Neuronal stem cell (in vitro differentiated cells): ENCODE results near the gene CSH1.

Source experiments
- DNase-seq: peaks from one replicate; pipeline ENCODE4 v3.0.0-alpha.2; 2013; ENCODE audit warnings: low spot score
- H2AFZ ChIP-seq: one replicate; pipeline ENCODE4 v1.6.1; 2013; ENCODE audit warnings: mild to moderate bottlenecking, low read length, inconsistent platforms
- H2AK5ac ChIP-seq: 2 replicates; pipeline ENCODE4 v1.6.1; 2013; ENCODE audit warnings: low read depth, mild to moderate bottlenecking, inconsistent platforms, low read length, moderate library complexity, mixed read lengths
- H2BK120ac ChIP-seq: 2 replicates; pipeline ENCODE4 v1.6.1; 2013; ENCODE audit warnings: low read depth, mild to moderate bottlenecking, inconsistent platforms, low read length, moderate library complexity, mixed read lengths
- H2BK12ac ChIP-seq: one replicate; pipeline ENCODE4 v1.6.1; 2013; ENCODE audit warnings: low read length, inconsistent platforms
- H2BK15ac ChIP-seq: 2 replicates; pipeline ENCODE4 v1.6.1; 2013; ENCODE audit warnings: mild to moderate bottlenecking, low read length, inconsistent platforms, mixed read lengths
- H2BK5ac ChIP-seq: one replicate; pipeline ENCODE4 v1.6.1; 2013; ENCODE audit warnings: inconsistent platforms, mild to moderate bottlenecking, low read length, moderate library complexity
- H3K14ac ChIP-seq: one replicate; pipeline ENCODE4 v1.6.1; 2013; ENCODE audit warnings: low read length, inconsistent platforms
- H3K18ac ChIP-seq: 2 replicates; pipeline ENCODE4 v1.6.1; 2013; ENCODE audit warnings: low read length, inconsistent platforms
- H3K23ac ChIP-seq: 2 replicates; pipeline ENCODE4 v1.6.1; 2013; ENCODE audit warnings: low read depth, mild to moderate bottlenecking, mixed read lengths, low read length, inconsistent platforms; ENCODE audit not compliant: poor library complexity
- H3K27ac ChIP-seq: replicated peaks from 3 replicates; pipeline ENCODE4 v1.5.1; 2013; ENCODE audit warnings: low read length, inconsistent platforms
- H3K27me3 ChIP-seq, 3 experiments: 2 replicates each; pipeline ENCODE4 v1.6.1; 2013; ENCODE audit warnings: low read length in 3 of 3, mild to moderate bottlenecking in 2 of 3, inconsistent platforms in 1 of 3, low read depth in 1 of 3, mixed read lengths in 1 of 3, moderate library complexity in 1 of 3; ENCODE audit not compliant: control insufficient read depth in 3 of 3, insufficient read depth in 3 of 3
- H3K36me3 ChIP-seq, 2 donors: replicated peaks in 1 of 2; 2 replicates each; pipeline ENCODE4 v1.6.1; 2013; ENCODE audit warnings: low read length in 2 of 2; ENCODE audit not compliant: control insufficient read depth in 2 of 2, insufficient read depth in 2 of 2
- H3K4ac ChIP-seq: 2 replicates; pipeline ENCODE4 v1.6.1; 2013; ENCODE audit warnings: inconsistent platforms, mild to moderate bottlenecking, low read length, moderate library complexity
- H3K4me1 ChIP-seq, 2 donors: 1 replicate in 1 of 2; 2 replicates in 1 of 2; pipeline ENCODE4 v1.6.1; 2013; ENCODE audit warnings: low read length in 2 of 2, low read depth in 1 of 2; ENCODE audit not compliant: control insufficient read depth in 2 of 2, insufficient read depth in 1 of 2
- H3K4me2 ChIP-seq: one replicate; pipeline ENCODE4 v1.6.1; 2013; ENCODE audit warnings: mild to moderate bottlenecking, low read length, inconsistent platforms; ENCODE audit not compliant: insufficient read depth, poor library complexity, severe bottlenecking
- H3K4me3 ChIP-seq, 2 donors: 2 replicates each; pipeline ENCODE4 v1.5.1; 2013; ENCODE audit warnings: low read length in 2 of 2, mild to moderate bottlenecking in 2 of 2, inconsistent platforms in 1 of 2, moderate library complexity in 1 of 2
- H3K79me1 ChIP-seq: one replicate; pipeline ENCODE4 v1.6.1; 2013; ENCODE audit warnings: low read depth, mild to moderate bottlenecking, inconsistent platforms, low read length, moderate library complexity
- H3K9ac ChIP-seq: one replicate; pipeline ENCODE4 v1.6.1; 2013; ENCODE audit warnings: mild to moderate bottlenecking, low read depth, low read length, inconsistent platforms; ENCODE audit not compliant: poor library complexity
- H3K9me3 ChIP-seq, 2 donors: replicated peaks in 1 of 2; 2 replicates each; pipeline versions ENCODE3 to v1.6.1; 2013; ENCODE audit warnings: low read length in 2 of 2, mild to moderate bottlenecking in 2 of 2, inconsistent platforms in 1 of 2, low read depth in 1 of 2, mixed read lengths in 1 of 2, moderate library complexity in 1 of 2; ENCODE audit not compliant: control insufficient read depth in 2 of 2, insufficient read depth in 1 of 2
- H4K8ac ChIP-seq: one replicate; pipeline ENCODE4 v1.6.1; 2013; ENCODE audit warnings: low read depth, mild to moderate bottlenecking, inconsistent platforms, low read length, moderate library complexity
- H4K91ac ChIP-seq: one replicate; pipeline ENCODE4 v1.6.1; 2013; ENCODE audit warnings: low read length, low read depth, mild to moderate bottlenecking, inconsistent platforms; ENCODE audit not compliant: poor library complexity
- WGBS, 2 donors: extraction: QIAGEN DNeasy Blood & Tissue Kit; methylation state at CpG; one replicate each; pipeline ENCODE4 v1.1.7; 2013; ENCODE audit warnings: missing lambda C conversion rate in 2 of 2, mixed read lengths in 1 of 2; ENCODE audit not compliant: insufficient read length in 2 of 2, insufficient replicate concordance in 1 of 2; ENCODE audit errors: extremely low coverage in 2 of 2; 5-methylcytosine and 5-hydroxymethylcytosine counted together

CSH1 gene

GRCh38 chr17:63928966-63929695, 32.8 kb upstream of the CSH1 start:
- DNase-seq, result no peak
- H3K4me2 ChIP-seq, result no peak overlapping the region
- H3K4me3 ChIP-seq, result no peak overlapping the region
- H3K9me3 ChIP-seq, result no peaks in the 10 kb centered on the region
- H2AK5ac ChIP-seq, result peak overlapping the region; percentile 75
- H2BK120ac ChIP-seq, result no peak overlapping the region
- H4K8ac ChIP-seq, result no peak overlapping the region
- H3K79me1 ChIP-seq, result no peaks in the 10 kb centered on the region
- H3K27ac ChIP-seq, result no peak overlapping the region
- peaks cover 2 to 10% of the 10 kb centered on the region in 2 donors for H3K4me1 ChIP-seq
- no peak overlapping the region for H3K4ac ChIP-seq
- no peaks in the 10 kb centered on the region for H3K36me3 ChIP-seq
- H3K18ac ChIP-seq, result peak overlapping the region; percentile 85
- peak overlapping the region; percentile 10 for H2AFZ ChIP-seq
- peak overlapping the region; percentile 12 for H3K23ac ChIP-seq
- H2BK15ac ChIP-seq, result peak overlapping the region; percentile 10
- no peak overlapping the region for H4K91ac ChIP-seq
- no peak overlapping the region for H3K9ac ChIP-seq
- no CpG with 5 or more reads among the region's 10 CpGs for WGBS, 2 donors
- H2BK12ac ChIP-seq, result peak overlapping the region; percentile 81
- H2BK5ac ChIP-seq, result no peak overlapping the region
- H3K27me3 ChIP-seq, result peaks cover 0 to 4% (median 0%) of the 10 kb centered on the region in 3 experiments
- H3K14ac ChIP-seq, result peak overlapping the region; percentile 56

GRCh38 chr17:63928172-63928666, 31.8 kb upstream of the CSH1 start:
- H3K9me3 ChIP-seq, result no peaks in the 10 kb centered on the region
- H3K4me1 ChIP-seq, result peaks cover 2 to 10% of the 10 kb centered on the region in 2 donors
- WGBS, 2 donors, result no CpG with 5 or more reads among the region's 10 CpGs

GRCh38 chr17:63927464-63928171, 31.2 kb upstream of the CSH1 start:
- Histone ChIP-seq H4K8ac (no peak overlapping the region), H3K36me3 (no peaks in the 10 kb centered on the region), H3K27me3 (peaks cover 0 to 4% (median 0%) of the 10 kb centered on the region in 3 experiments), H2BK12ac (no peak overlapping the region), H3K4me3 (no peak overlapping the region), H2AFZ (no peak overlapping the region), H3K23ac (no peak overlapping the region), H2BK5ac (no peak overlapping the region), H3K27ac (no peak overlapping the region), H3K4me1 (peaks cover 2 to 10% of the 10 kb centered on the region in 2 donors), H3K9ac (no peak overlapping the region), H2BK120ac (peak overlapping the region; percentile 91), H3K4me2 (no peak overlapping the region), H3K79me1 (no peaks in the 10 kb centered on the region), H3K18ac (peak overlapping the region; percentile 28), H3K14ac (no peak overlapping the region), H3K4ac (no peak overlapping the region), H2BK15ac (no peak overlapping the region), H2AK5ac (no peak overlapping the region), H4K91ac (no peak overlapping the region), H3K9me3 (no peaks in the 10 kb centered on the region)
- no peak for DNase-seq
- WGBS, 2 donors, result no CpG with 5 or more reads among the region's 8 CpGs

More at GRCh38 chr17:63928172-63928666, 31.8 kb upstream of the CSH1 start:
- H3K4me2 ChIP-seq, result no peak overlapping the region
- H3K23ac ChIP-seq, result no peak overlapping the region
- H3K4ac ChIP-seq, result no peak overlapping the region
- no peak overlapping the region for H2AFZ ChIP-seq
- H3K79me1 ChIP-seq, result no peaks in the 10 kb centered on the region
- no peak overlapping the region for H3K4me3 ChIP-seq
- no peak overlapping the region for H3K27ac ChIP-seq
- H4K91ac ChIP-seq, result no peak overlapping the region
- no peak overlapping the region for H2BK120ac ChIP-seq
- no peak overlapping the region for H4K8ac ChIP-seq
- no peak overlapping the region for H2BK15ac ChIP-seq
- H3K14ac ChIP-seq, result no peak overlapping the region
- H2AK5ac ChIP-seq, result no peak overlapping the region
- DNase-seq, result no peak
- no peak overlapping the region for H2BK12ac ChIP-seq
- no peak overlapping the region for H2BK5ac ChIP-seq
- H3K27me3 ChIP-seq, result peaks cover 0 to 4% (median 0%) of the 10 kb centered on the region in 3 experiments
- no peaks in the 10 kb centered on the region for H3K36me3 ChIP-seq
- peak overlapping the region; percentile 71 for H3K18ac ChIP-seq
- no peak overlapping the region for H3K9ac ChIP-seq

GRCh38 chr17:63926164-63926563, 29.8 kb upstream of the CSH1 start:
- no peak overlapping the region for H3K23ac ChIP-seq
- peaks cover 0 to 4% (median 0%) of the 10 kb centered on the region in 3 experiments for H3K27me3 ChIP-seq
- H2BK15ac ChIP-seq, result no peak overlapping the region
- no peak overlapping the region for H3K18ac ChIP-seq
- no peak overlapping the region for H2AFZ ChIP-seq
- no peak overlapping the region for H3K27ac ChIP-seq
- H3K4me3 ChIP-seq, result no peak overlapping the region
- no CpG with 5 or more reads among the region's 2 CpGs for WGBS, 2 donors
- H2BK5ac ChIP-seq, result no peak overlapping the region
- no peak overlapping the region for H2BK12ac ChIP-seq
- no peak overlapping the region for H2AK5ac ChIP-seq
- H4K8ac ChIP-seq, result no peak overlapping the region
- no peak overlapping the region for H4K91ac ChIP-seq
- no peaks in the 10 kb centered on the region for H3K79me1 ChIP-seq
- H3K9me3 ChIP-seq, result no peaks in the 10 kb centered on the region
- no peak for DNase-seq
- no peak overlapping the region for H3K4ac ChIP-seq
- H3K36me3 ChIP-seq, result no peaks in the 10 kb centered on the region
- H3K4me1 ChIP-seq, result peaks cover 0 to 7% of the 10 kb centered on the region in 2 donors
- no peak overlapping the region for H2BK120ac ChIP-seq
- H3K9ac ChIP-seq, result no peak overlapping the region
- no peak overlapping the region for H3K4me2 ChIP-seq
- no peak overlapping the region for H3K14ac ChIP-seq
